AG09309 (cell line): Measurements from ENCODE around the gene YIPF3.
"Not testable (repeated sequence)": the region's sequence is repeated elsewhere in the genome, so short reads cannot be mapped to it uniquely, and the experiment has no call there.

Experiments
- DNase-seq: peaks from one replicate; pipeline ENCODE4 v3.0.0-alpha.2; 2010; ENCODE audit warnings: low read depth
- H3K4me3 ChIP-seq: 2 replicates; pipeline ENCODE4 v1.5.1; 2011; ENCODE audit warnings: mild to moderate bottlenecking, low read depth, low read length, moderate library complexity; ENCODE audit not compliant: control insufficient read depth
- TF ChIP-seq, protein P1 (sequence below): IDR thresholded peaks from 2 replicates; pipeline ENCODE4 v1.5.1; 2011; ENCODE audit warnings: mild to moderate bottlenecking, low read depth, low read length, inconsistent platforms; ENCODE audit not compliant: insufficient read depth, control insufficient read depth; ENCODE audit errors: missing control alignments

YIPF3 gene

DNA sequence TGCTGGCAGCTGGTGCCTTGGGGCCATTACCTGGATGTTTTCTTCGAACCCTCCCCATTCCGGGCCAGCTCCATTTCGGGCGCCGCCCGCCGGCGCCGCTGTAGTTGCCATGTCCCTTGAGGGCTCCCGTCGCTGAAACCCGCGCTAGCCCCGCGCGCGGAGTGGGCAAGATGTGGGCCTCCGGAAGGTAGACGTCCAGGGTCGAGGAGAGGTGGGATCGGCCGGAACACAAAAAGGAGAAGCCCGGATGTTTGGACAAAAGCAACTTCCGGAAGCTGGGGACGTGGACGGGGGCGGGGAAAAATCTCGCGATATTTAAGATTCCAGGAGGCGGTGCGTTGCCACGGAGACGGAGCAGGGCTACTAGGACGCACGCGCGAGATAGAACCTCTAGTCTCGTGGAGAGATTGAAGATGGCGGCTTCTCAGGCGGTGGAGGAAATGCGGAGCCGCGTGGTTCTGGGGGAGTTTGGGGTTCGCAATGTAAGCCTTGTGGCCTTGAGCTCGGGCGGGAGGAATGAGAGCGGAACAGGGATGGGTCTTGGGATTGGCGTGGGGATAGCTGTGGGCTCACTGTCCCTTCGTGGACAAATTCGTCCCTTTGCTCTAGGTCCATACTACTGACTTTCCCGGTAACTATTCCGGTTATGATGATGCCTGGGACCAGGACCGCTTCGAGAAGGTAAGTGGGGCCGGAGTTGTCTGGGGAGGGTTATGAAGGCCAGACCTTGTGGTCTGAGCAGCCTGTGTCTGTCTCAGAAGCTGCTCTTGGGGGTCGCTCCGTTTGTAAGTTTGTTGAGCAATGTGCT, at the start of gene YIPF3, which contains the start of gene POLR1C:
TSS of gene YIPF3 (minus strand) at position 230 of the 808 bp plus-strand sequence. CDS start at position 111, 119 bp downstream.
TSS of gene POLR1C (plus strand) at position 393 of the 808 bp plus-strand sequence. CDS start at position 414, 21 bp downstream.
- peak; percentile 91 for DNase-seq
- H3K4me3 ChIP-seq, result peak within 1 kb of the TSS; percentile 99
- TF ChIP-seq, protein P1, sequence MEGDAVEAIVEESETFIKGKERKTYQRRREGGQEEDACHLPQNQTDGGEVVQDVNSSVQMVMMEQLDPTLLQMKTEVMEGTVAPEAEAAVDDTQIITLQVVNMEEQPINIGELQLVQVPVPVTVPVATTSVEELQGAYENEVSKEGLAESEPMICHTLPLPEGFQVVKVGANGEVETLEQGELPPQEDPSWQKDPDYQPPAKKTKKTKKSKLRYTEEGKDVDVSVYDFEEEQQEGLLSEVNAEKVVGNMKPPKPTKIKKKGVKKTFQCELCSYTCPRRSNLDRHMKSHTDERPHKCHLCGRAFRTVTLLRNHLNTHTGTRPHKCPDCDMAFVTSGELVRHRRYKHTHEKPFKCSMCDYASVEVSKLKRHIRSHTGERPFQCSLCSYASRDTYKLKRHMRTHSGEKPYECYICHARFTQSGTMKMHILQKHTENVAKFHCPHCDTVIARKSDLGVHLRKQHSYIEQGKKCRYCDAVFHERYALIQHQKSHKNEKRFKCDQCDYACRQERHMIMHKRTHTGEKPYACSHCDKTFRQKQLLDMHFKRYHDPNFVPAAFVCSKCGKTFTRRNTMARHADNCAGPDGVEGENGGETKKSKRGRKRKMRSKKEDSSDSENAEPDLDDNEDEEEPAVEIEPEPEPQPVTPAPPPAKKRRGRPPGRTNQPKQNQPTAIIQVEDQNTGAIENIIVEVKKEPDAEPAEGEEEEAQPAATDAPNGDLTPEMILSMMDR, result no peak

DNA sequence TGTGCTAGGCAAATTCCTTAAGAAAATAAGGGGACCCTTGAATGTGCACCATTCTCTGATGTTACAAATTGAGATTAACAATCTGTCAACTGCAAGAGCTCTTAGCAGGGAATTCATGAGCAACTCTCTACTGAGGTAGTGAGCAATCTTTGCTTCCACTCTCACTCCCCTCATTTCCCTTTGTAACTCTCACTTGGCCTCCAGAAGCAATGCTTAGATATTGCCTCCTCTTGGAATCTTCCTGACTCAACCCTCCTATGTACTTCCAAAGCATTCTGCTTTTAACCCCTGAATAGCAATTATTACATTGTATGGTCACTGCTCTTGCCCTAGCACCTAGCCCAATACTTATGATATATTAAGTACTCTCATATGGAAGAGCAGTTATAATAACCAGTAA, 42.6 kb upstream of the YIPF3 start:
- no peak for DNase-seq
- no peak overlapping the region for H3K4me3 ChIP-seq
- TF ChIP-seq, protein P1, result no peak

DNA sequence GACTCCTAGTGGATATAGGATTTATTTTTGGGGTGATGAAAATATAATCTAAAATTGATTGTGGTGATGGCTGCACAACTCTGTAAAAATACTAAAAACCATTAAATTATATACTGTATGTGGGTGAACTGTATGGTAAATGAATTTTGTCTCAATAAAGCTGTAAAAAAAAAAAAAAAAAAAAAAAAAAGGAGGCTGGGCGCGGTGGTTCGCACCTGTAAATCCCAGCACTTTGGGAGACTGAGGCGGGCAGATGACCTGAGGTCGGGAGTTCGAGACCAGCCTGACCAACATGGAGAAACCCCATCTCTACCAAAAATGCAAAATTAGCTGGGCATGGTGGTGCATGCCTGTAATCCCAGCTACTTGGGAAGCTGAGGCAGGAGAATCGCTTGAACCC, 40.9 kb upstream of the YIPF3 start:
- not testable (repeated sequence) for DNase-seq, H3K4me3 ChIP-seq

DNA sequence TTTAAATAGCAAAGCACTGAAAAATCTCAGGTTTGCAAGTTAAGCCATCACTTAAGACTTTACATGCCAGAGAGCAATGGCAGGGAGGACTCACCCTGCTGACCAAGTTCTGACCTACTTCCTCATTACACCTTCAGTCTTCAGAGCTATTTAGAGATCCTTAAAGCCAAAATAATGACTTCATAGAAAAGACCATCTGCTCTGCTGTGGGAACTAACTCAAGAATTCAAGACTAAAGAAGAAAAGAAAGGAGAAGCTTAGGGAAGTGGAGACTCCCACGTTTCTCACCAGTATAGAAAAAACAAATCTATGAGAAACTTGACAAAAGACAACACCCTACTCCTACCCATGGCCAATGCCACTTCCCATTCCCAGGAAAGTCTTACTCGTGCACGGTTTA, 30.5 kb upstream of the YIPF3 start:
- no peak overlapping the region for H3K4me3 ChIP-seq
- TF ChIP-seq, protein P1, result no peak
- no peak for DNase-seq

DNA sequence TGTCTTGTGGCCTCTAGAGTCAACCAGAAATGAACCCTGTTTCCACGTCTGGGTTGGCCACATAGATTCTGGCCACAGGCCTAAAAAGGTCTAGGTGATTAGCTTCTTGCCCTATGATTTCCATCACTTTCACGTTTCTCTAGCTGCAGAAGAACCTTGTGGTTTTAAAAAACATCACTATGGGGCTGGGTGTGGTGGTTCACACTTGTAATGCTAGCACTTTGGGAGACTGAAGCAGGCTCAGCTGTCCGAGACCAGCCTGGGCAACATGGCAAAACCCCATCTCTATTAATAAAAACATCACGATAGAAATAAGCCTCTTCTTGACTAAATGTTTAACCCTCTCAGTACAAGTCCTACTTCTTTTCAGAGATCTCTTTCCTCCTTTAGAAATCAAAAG, 27.7 kb upstream of the YIPF3 start:
- DNase-seq, result no peak
- TF ChIP-seq, protein P1, result no peak
- H3K4me3 ChIP-seq, result no peak overlapping the region

DNA sequence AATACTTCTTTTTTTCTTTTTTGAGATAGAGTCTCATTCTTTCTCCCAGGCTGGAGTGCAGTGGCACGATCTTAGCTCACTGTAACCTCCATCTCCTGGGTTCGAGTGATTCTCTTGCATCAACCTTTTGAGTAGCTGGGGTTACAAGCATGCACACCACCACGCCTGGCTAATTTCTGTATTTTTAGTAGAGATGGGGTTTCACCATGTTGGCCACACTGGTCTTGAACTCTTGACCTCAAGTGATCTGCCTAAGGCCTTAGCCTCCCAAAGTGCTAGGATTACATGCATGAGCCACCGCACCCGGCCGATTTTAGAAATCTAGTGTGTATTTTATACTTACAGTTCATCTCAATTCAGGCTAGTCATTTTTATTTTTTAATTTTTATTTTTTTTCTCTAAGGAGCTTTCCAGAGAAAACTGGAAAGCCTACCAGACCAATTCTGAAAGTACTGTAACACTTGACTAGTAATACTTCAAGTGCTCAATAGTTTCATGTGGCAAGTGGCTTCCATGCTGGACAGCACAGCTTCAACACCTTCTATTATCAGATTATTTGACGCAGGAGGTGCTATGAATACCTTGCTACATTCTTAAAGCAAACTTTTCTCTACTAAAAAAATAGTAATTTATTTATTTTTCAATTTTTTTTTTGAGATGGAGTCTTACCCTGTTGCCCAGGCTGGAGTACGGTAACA, 25.2 kb upstream of the YIPF3 start:
- H3K4me3 ChIP-seq, result no peak overlapping the region
- no peak for DNase-seq
- TF ChIP-seq, protein P1, result no peak

DNA sequence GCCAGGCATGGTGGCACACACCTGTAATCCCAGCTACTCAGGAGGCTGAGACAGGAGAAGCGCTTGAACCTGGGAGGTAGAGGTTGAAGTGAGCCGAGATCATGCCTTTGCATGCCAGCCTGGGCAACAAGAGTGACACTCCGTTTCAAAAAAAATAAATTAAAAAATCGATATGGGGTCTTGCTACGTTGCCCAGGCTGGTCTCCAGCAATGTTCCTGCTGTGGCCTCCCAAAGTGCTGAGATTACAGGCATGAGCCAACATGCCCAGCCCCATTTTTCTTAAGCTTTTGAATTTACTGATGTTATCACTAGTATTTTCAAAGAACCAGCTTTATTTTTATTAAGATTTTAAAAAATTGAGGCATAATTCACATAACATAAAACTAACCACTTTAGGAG, 23.8 kb upstream of the YIPF3 start:
- TF ChIP-seq, protein P1, result no peak
- no peak overlapping the region for H3K4me3 ChIP-seq
- no peak for DNase-seq

DNA sequence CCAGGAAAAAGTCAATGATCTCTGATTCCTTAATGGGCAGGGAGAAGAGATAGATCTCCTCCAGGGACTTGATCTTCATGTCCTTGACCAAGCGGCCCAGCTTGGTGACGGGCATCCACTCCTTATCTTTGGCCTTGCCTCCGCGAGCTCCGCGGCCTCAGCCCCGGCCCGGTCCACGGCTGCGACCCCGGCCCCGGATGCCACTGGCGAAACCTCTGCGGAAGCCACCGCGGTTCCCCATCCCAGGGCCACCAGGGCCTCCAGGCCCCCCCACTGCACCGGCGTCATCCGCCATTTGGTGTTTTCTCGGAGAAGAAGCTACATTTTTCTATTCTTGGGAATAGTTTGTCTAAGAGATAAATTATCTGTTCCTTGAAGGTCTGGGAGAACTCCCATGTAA, 22.7 kb upstream of the YIPF3 start:
- H3K4me3 ChIP-seq, DNase-seq: not testable (repeated sequence)

DNA sequence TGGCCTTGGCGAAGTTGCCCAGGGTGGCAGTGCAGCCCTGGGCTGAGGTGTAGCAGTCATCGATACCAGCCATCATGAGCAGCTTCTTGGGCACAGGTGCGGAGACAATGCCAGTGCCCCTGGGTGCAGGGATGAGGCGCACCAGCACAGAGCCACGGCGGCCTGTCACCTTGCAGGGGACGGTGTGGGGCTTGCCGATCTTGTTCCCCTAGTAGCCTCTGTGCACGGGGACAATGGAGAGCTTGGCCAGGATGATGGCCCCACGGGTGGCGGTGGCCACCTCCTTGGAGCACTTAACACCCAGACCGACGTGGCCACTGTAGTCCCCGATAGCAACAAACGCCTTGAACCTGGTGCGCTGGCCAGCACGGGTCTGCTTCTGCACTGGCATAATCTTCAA, 22.3 kb upstream of the YIPF3 start:
- DNase-seq, H3K4me3 ChIP-seq: not testable (repeated sequence)
